ENCODE data around the gene C2orf69.

The C2orf69 gene

GRCh38 chr2:199972088-199972626 lies 61.1 kb downstream of the C2orf69 start:
- no peak for DNase-seq

- DNase-seq: peak; percentile 65
These were observed 62.6 kb downstream of the C2orf69 start for GRCh38 chr2:199973703-199974102.

GRCh38 chr2:199975273-199975895 lies 64.3 kb downstream of the C2orf69 start:
- peak; percentile 78 for DNase-seq
